ENCODE data around the gene TUFM.
"Not testable (repeated sequence)": the region's sequence is repeated elsewhere in the genome, so short reads cannot be mapped to it uniquely, and the experiment has no call there.

Gene TUFM

GRCh38 chr16:28846080-28846932 is at the start of gene TUFM:
Gene TUFM, minus strand, starts transcription at chr16:28846348. Its CDS starts 79 bp downstream, at chr16:28846269.
- peak; percentile 99 for DNase-seq

GRCh38 chr16:28895609-28896008 is 49.5 kb upstream of the TUFM start:
- no peak for DNase-seq

- no peak for DNase-seq
Measured at GRCh38 chr16:28893291-28893690, 47.1 kb upstream of the TUFM start.

- DNase-seq, result no peak
Measured at GRCh38 chr16:28891964-28892890, 46.1 kb upstream of the TUFM start.

- DNase-seq, result not testable (repeated sequence)
Measured at GRCh38 chr16:28890355-28890754, 44.2 kb upstream of the TUFM start.

- no peak for DNase-seq
Measured at GRCh38 chr16:28886945-28887344, 40.8 kb upstream of the TUFM start.

- no peak for DNase-seq
Measured at GRCh38 chr16:28884045-28884444, 37.9 kb upstream of the TUFM start.

- DNase-seq, result no peak
Measured at GRCh38 chr16:28883221-28883996, 37.3 kb upstream of the TUFM start.

GRCh38 chr16:28882551-28883160 is 36.5 kb upstream of the TUFM start:
- DNase-seq, result peak; percentile 69

- DNase-seq, result not testable (repeated sequence)
Measured at GRCh38 chr16:28881565-28881964, 35.4 kb upstream of the TUFM start.

GRCh38 chr16:28880955-28881354 is 34.8 kb upstream of the TUFM start:
- no peak for DNase-seq

- DNase-seq, result no peak
Measured at GRCh38 chr16:28880589-28880915, 34.4 kb upstream of the TUFM start.

GRCh38 chr16:28879841-28880588 is 33.9 kb upstream of the TUFM start:
- peak; percentile 93 for DNase-seq

GRCh38 chr16:28879261-28879840 is 33.2 kb upstream of the TUFM start:
- no peak for DNase-seq

GRCh38 chr16:28878083-28878926 is 32.2 kb upstream of the TUFM start, which contains the start of gene ATP2A1:
Gene ATP2A1, plus strand, starts transcription at chr16:28878488. Its CDS starts 184 bp downstream, at chr16:28878672.
- no peak for DNase-seq

- DNase-seq, result no peak
Measured at GRCh38 chr16:28877655-28878000, 31.5 kb upstream of the TUFM start.

GRCh38 chr16:28876973-28877654 is 31.0 kb upstream of the TUFM start:
- no peak for DNase-seq

GRCh38 chr16:28876019-28876659 is 30.0 kb upstream of the TUFM start:
- no peak for DNase-seq
